ENCODE data around the gene SIGLEC15.

SIGLEC15 gene

GRCh38 chr18:45879681-45880655 is 54.5 kb downstream of the SIGLEC15 start:
- DNase-seq (ENCODE audit: low spot score) = peak; percentile 77

- DNase-seq (ENCODE audit: low spot score) = no peak
Observed at GRCh38 chr18:45880876-45881558, 55.5 kb downstream of the SIGLEC15 start.

DNA sequence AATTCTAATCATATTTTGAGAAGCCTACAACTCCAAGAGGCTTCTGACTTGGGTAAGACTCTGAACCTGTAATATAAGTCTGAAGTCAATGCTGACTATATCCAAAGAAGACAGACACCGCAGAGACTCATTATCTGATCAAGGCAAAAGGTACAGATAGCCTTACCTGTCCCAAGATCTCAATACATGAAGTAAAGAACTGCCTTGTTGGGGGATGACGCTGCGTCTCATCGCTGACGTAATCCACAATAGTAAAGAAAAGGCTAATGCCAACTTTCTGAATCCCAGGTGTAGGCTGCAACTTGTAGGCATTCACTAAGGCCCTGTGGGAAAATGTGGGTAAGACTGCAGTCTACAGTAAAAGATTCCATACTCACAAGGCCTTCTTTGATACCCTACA is 62.1 kb downstream of the SIGLEC15 start:
- no peak for DNase-seq (ENCODE audit: low spot score)

DNA sequence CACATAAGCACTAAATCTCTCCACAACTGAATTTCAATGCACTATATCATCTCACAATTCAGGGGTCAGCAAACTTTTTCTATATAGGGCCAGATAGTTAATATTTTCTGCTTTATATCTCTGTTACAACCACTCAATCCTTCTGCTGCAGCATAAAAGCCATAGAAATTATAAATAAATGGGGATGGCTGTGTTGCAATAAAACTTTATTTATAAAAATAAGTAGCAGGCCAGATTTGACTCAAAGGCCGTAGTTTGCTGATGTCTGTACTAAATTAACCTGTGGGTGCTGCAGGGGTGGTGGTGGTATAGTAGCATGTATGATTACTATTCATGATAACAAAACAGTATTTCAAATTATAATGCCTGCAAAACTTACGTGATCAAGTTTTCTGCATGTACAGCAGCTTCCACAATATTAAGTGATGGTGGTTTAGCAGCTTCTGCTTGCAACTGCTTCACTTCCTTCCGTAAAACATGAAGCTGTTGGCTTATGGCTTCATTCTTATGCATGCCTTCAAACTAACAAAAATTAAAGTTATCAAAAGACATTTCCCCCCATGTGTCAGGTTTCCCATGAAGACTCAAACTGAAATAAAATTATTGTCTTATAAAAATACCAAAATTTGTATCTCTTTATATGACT is 64.1 kb downstream of the SIGLEC15 start:
- DNase-seq (ENCODE audit: low spot score) = no peak

GRCh38 chr18:45890606-45891005 is 65.1 kb downstream of the SIGLEC15 start:
- no peak for DNase-seq (ENCODE audit: low spot score)

- DNase-seq (ENCODE audit: low spot score) = no peak
Observed at GRCh38 chr18:45891806-45892205, 66.3 kb downstream of the SIGLEC15 start.
